OCI-LY7 (cell line): ENCODE measurements around the gene GRK5.

Source experiments
- EZH2phosphoT487 ChIP-seq: fragments of 200-600 bp; sonication (generic); IDR thresholded peaks from 2 replicates; pipeline ENCODE4 v1.6.1; 2018; ENCODE audit warnings: low read depth, borderline replicate concordance, mild to moderate bottlenecking, mixed run types, antibody characterized with exemption, low read length, moderate library complexity, mixed read lengths
- TF ChIP-seq, protein P1 (sequence below): fragments of 200-600 bp; sonication (generic); conservative IDR thresholded peaks from 2 replicates; pipeline ENCODE4 v1.5.1; 2014; ENCODE audit warnings: mild to moderate bottlenecking, antibody characterized with exemption, low read length, moderate library complexity, mixed read lengths

DNA sequence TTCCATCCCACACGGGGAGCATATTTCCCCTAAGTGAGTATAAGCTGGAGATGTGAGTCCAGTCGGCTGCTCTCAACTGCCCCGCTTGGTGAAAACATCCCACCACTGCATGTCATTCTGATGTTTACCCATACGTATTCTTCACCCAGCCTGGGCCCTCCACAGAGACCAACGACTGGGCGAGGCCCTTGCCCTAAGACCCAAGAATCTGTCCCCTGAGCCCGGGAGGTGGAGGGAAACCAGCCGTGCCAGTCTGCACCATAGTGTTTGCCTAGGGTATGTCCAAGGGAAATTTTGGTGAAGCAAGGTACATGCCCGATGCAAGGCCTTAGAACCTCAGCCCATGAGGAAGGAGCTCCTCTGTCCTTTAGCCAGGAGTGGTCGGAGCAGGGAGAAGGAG lies 267.2 kb downstream of the GRK5 start:
- TF ChIP-seq, protein P1, sequence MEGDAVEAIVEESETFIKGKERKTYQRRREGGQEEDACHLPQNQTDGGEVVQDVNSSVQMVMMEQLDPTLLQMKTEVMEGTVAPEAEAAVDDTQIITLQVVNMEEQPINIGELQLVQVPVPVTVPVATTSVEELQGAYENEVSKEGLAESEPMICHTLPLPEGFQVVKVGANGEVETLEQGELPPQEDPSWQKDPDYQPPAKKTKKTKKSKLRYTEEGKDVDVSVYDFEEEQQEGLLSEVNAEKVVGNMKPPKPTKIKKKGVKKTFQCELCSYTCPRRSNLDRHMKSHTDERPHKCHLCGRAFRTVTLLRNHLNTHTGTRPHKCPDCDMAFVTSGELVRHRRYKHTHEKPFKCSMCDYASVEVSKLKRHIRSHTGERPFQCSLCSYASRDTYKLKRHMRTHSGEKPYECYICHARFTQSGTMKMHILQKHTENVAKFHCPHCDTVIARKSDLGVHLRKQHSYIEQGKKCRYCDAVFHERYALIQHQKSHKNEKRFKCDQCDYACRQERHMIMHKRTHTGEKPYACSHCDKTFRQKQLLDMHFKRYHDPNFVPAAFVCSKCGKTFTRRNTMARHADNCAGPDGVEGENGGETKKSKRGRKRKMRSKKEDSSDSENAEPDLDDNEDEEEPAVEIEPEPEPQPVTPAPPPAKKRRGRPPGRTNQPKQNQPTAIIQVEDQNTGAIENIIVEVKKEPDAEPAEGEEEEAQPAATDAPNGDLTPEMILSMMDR = no peak
- no peak for TF ChIP-seq EZH2phosphoT487
